Esophagus mucosa (tissue), 1 donor: ENCODE measurements around the gene CPZ. TPM values are rescaled to one million over a fixed set of nuclear protein-coding genes. Genes with fewer than 3 reads are reported as not detected.

ENCODE experiments used
- ATAC-seq: fragments of 200-7000 bp; cut with Tn5 transposase; one replicate; pipeline ENCODE4 v1.9.1; 2020
- total RNA-seq: library from RNA; stranded (reverse); gene quantifications from one replicate; pipeline ENCODE4 v1.2.4, GENCODE V29; 2023
- donor health status: DM: yes; HTN: yes; CAD: no.

Gene CPZ
- total RNA-seq, 1 donor from 2014 or later = 0.80 TPM

DNA sequence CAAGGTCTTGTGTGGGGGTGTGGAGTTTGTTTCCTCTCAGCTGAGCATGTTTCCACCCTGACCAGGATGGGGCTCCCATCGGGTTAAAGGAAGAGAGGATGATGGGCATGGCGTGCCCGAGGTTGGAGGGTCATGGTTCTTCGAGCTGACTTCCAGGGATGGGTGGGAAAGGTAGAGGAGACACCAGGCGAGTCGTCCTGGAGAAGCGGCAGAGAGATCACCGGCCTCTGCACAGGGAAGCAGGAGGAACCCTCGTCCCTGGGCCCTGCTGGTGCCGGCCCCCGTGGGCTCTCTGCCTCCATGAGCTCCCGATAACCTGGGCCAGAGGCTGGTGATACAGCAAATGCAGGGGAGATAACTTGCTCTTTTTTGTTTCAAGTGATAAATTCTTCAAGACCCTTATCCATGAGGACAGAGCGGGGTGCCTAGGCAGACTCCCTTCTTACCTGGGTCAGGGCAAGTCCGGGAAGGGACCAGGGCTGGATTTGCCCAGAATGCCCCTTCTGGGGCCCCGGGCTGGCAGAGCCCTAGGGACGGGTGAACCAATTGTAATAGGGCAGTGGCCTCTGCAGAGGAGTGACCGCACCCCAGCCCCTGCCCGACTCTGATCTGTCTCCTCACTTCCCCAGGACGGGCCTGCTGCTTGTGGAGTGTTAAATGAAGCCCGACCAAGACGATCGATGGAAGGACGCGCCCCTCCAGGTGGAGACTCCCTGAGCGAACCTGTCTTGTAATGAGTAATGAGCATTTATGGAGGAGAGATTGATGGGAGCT, 63.0 kb downstream of the CPZ start:
- ATAC-seq = no peak

DNA sequence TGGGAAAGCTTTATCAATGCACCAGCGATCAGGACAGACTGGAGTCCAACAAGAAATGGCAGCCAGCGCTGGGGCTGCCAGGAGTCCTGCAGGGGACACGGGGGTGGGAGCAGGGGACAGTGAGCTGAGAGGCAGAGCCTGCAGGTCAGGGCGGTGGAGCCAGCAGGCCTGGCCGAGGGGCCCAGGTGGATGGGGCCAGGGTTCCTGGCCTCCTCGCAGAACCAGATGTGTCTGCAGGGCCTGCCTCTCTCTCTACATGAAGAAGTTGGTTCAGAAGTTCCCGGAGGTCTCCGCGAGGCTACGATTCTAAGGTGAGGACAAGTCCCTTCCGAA, 63.6 kb downstream of the CPZ start:
- no peak for ATAC-seq

DNA sequence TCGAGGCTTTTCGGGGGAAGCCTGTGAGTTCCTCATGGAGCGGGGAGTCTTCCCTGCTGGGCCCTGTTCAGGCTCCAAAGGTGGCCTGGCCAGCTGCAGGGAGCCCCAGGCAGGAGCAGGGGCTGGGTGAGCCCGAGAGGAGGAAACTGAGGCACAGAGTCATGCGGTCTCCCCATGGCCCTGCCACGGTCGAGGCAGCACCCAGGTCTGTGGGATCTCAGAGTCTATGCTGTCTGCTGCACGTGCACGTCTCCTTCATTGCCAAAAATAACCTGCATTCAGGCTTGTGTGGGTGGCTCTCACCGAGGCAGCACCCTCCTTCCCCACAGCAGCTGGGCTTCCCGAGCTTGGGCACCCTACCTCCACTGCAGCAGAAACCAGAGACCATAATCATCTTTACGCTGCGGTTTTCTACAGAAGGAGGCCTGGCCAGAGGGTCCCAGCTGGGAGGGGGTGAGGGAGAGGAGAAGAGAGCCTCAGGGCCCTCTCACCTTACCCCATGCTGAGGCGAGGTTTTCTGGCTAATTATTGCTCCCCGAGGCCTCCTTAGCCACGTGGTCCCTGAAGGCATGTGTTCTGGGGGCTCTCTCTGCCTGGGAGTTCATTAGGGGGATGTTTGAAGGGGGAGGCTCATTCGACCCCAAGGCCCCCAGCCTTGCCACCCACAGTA, 64.3 kb downstream of the CPZ start:
- ATAC-seq = no peak

DNA sequence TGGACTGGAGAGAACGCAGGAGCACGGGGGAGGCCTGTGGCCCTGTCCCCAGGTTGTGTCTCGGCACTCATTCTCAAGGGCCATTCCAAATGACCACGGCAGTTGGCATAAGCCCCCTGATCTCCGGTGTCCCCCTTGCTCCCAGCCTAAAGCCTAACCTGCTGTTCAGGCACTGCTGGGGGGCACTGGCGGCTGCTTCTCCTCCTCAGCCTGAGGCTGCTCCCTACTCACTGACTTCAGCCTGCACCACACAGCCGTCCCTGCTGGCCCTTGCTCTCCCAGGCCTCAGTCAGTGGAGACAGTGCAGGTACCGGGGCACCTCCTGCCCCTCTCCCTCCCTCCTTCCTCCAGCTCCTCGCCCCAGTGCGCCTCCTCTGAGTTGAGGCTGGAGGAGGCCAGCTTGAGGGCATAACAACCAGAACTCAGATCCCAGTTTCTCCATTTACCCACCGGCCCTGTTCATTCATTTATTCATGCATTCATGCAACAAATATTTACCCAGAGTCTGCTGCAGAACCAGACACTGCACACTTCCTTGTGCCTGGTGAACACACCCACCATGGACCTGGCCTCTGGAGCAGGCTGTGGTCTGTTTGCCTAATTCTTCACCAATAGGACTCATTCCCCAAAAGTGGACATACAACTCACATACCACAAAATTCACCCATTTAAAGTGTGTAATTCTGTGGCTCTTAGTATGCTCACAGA, 65.0 kb downstream of the CPZ start:
- peak; percentile 18 for ATAC-seq

DNA sequence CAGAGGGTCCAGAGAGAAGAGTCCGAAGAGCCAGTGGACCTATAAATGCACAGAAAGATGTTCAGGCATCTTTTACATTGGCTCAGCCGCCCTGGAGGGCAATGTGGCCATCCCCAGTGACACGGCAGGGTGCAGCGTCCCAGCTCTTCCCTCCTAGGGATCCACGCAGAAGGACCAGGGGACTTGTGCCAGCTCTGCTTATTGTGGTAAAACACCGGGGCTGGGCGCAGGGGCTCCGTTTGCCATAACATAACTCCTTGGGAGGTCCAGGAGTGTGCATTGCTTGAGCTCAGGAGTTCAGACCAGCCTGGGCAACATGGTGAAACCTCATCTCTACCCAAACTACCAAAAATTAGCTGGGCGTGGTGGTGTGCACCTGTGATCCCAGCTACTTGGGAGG, 70.2 kb downstream of the CPZ start:
- no peak for ATAC-seq

DNA sequence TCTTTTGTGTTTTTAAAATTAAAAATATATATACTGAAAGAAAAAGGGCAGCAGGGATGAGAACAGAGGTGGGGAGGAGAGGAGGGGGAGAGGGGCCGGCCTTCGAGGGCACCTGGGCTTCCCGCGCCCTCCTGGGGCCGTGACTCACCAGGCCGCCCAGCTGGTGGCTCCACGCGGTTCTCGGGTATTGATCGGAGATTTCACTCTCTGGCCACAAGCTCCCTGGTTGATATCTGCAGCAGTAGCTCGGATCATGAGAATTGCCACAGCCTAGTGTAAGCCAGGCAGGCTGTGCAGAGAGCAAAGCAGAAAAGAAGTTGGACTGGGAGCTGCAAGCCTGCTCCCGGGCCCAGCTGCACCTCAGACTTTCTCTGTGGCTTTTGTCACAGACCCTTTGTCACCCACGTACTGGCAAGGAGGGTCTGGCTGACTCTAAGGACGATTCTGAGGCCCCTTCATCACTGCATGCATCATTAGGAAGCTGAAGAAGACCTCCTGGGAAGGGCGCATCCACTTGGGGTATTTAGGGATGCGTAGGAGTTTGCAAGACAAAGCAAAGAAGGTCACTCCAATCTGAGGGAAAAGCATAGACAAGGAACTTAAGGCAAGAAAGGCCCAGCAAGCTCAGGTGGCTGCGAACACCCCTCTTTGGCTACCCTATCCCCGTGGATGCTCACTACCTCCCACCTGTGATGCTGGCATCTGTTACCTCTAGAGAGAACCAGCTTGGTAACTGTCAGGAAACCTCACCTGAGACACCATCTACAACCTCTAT, 71.7 kb downstream of the CPZ start:
- no peak for ATAC-seq

DNA sequence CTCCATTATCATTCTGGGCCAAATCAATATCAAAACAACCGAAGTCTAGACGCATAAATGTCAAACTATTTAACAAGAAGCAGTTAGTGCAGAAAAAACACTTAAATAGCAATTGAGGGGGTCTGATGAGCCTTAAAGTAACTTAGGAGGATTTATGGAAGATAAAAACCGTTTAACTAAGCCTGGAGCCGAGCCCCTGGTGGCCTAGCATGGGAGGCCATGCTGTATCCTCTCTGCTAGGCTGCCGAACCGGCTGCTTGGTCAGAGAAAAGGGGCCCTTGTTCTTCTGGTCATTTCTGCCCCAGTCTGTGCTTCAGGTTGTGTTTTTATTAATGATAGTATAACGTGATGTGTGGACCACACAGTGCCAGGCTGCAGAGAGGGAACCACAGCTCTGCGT, 72.4 kb downstream of the CPZ start:
- no peak for ATAC-seq

DNA sequence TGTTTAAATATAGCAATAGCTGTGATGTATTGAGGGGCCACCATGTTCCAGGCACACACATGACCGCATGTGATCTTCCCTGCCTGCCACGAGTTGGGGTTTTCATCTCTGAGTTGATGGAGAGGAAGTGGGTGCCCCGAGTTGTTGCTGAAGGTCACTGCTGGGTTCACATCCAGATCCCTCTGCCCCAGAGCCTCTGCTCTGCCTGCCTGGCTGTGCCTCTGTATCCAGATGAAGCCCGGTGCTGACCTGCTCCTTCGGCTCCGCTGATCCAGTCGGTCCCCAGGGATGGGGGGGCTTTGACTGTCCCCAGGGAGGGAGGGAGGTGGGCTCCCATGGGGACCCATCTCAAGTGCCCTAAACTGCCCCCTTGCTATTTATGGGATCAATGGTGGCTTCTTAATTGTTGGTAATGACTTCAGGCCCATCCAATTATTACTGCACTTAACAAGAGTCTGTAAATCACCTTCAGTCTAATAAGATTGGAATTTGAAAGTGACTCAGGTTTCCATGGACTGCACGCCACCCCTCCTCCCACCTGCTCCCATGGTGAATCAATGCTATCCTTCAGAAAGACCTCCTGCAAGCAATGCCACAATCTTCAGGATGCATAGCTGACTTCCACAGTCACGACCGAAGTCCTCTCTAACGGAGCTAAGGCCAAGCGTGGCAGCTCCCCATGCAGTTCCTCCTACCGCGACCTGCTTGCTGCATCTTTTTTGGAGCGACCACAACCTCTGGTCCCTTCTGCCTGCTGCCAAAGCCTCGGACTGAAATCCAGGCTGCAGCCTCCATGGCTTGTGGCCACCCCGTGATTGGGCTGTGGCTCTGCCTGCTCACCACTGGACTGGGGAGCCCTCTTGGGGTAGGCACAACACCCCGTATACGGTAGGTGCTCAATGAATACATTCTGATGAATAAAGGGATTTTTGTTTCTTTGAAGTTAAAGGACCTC, 73.1 kb downstream of the CPZ start:
- no peak for ATAC-seq

DNA sequence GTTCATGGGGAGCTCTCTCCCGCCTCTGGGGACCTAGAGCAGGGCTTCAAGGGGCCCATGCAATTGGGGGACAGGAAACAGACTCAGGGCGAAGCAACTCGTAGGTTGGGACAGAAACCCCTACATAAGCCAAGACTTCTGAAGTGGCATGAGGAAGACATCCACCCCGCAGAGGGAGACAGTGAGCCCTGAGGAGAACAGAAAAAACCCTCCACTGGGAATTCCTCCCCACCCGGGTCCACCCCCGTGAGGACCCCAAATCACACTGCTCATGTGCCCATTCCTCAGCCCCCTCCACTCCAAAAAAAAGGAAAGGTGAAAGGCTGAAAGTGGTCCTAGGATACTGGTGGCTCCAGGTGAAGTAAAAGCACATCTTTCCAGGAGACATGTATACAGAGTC, 74.0 kb downstream of the CPZ start:
- ATAC-seq = no peak

Other genes with a start within 250 kb of the CPZ start
- 48.0 TPM for gene ACOX3, start 152.0 kb upstream of the CPZ start, total RNA-seq
- 15.7 TPM for gene TRMT44, start 152.0 kb upstream of the CPZ start, total RNA-seq
- 6.4 TPM for gene GPR78, start 12.4 kb upstream of the CPZ start, total RNA-seq